Hepatocyte (in vitro differentiated cells): ENCODE results near the gene TRIP12.

Experiments used
- EZH2 ChIP-seq: fragments of 200-600 bp; sonication (generic); IDR thresholded peaks from 2 replicates; pipeline ENCODE4 v1.6.1; 2016; ENCODE audit warnings: antibody characterized with exemption, mild to moderate bottlenecking, borderline replicate concordance
- EZH2phosphoT487 ChIP-seq: fragments of 200-600 bp; sonication (generic); IDR thresholded peaks from one replicate; pipeline ENCODE4 v1.6.1; 2018; ENCODE audit warnings: antibody characterized with exemption, mild to moderate bottlenecking, low read depth, moderate library complexity; ENCODE audit not compliant: unreplicated experiment, severe bottlenecking
- TF ChIP-seq, protein P1 (sequence below): fragments of 200-600 bp; sonication (generic); IDR thresholded peaks from 2 replicates; pipeline ENCODE4 v1.5.1; 2016; ENCODE audit warnings: antibody characterized with exemption, mild to moderate bottlenecking; ENCODE audit not compliant: poor library complexity

DNA sequence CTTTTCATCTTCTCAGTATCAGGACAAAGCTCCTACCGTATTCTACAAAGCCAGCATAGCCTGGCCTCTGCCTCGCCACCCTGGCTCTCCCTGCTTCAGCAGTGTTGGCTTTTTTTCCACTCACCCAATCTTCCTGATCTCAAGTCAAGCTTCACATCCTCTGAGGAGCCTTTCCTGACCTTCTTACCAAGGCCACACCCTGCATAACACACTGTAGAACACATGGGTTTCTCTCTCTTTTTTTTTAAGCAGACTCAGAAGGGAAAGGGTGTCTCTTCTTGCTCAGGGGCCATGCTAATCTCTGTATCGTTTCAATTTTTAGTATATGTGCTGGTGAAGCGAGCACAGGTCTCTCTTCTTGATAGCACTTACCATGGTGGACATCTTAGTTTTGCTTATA is 15.7 kb upstream of the TRIP12 start:
- TF ChIP-seq, protein P1, sequence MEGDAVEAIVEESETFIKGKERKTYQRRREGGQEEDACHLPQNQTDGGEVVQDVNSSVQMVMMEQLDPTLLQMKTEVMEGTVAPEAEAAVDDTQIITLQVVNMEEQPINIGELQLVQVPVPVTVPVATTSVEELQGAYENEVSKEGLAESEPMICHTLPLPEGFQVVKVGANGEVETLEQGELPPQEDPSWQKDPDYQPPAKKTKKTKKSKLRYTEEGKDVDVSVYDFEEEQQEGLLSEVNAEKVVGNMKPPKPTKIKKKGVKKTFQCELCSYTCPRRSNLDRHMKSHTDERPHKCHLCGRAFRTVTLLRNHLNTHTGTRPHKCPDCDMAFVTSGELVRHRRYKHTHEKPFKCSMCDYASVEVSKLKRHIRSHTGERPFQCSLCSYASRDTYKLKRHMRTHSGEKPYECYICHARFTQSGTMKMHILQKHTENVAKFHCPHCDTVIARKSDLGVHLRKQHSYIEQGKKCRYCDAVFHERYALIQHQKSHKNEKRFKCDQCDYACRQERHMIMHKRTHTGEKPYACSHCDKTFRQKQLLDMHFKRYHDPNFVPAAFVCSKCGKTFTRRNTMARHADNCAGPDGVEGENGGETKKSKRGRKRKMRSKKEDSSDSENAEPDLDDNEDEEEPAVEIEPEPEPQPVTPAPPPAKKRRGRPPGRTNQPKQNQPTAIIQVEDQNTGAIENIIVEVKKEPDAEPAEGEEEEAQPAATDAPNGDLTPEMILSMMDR = no peak
- no peak for TF ChIP-seq EZH2
- TF ChIP-seq EZH2phosphoT487 = no peak
